BE2C (cell line): Measurements from ENCODE around the gene ADGRB3.

Source experiments
- DNase-seq: peaks from one replicate; pipeline ENCODE4 v3.0.0-alpha.2; 2020
- H3K27me3 ChIP-seq: fragments of 250-450 bp; sonication (Bioruptor Pico); 2 replicates; pipeline ENCODE4 v1.5.1; 2020; ENCODE audit warnings: mild to moderate bottlenecking
- H3K36me3 ChIP-seq: fragments of 250-450 bp; sonication (Bioruptor Pico); 2 replicates; pipeline ENCODE4 v1.5.1; 2020; ENCODE audit warnings: mild to moderate bottlenecking
- H3K4me1 ChIP-seq: fragments of 250-450 bp; sonication (Bioruptor Pico); 2 replicates; pipeline ENCODE4 v1.5.1; 2020
- H3K4me3 ChIP-seq: 2 replicates; pipeline ENCODE4 v1.5.1; 2011; ENCODE audit warnings: low read depth, low read length
- H3K9me3 ChIP-seq: fragments of 250-450 bp; sonication (Bioruptor Pico); 2 replicates; pipeline ENCODE4 v1.5.1; 2020
- CTCF ChIP-seq: IDR thresholded peaks from 2 replicates; pipeline ENCODE4 v1.5.1; 2012; ENCODE audit warnings: mild to moderate bottlenecking, low read depth, low read length

The ADGRB3 gene

DNA sequence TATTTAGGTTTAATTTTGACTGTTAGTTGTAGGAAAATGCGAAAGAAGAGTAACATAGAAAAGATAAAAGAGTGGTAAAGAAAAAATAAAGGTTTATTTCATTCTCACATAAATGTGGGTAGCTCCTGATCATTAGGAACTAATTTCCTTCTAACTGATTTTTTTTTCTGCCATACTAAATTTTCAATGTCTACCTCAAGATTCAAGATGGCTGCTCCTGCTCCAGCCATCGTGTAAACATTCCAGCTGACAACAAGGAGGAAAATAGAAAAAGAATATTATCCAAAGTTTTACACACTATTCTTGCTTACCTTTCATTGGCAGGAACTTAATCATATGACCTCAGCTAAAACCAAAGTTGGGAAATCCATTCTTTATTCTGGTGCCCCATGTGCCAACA is 673.5 kb downstream of the ADGRB3 start:
- DNase-seq: no peak
- no peaks in the 10 kb centered on the region for H3K27me3 ChIP-seq
- no peak overlapping the region for H3K4me3 ChIP-seq
- H3K4me1 ChIP-seq: no peaks in the 10 kb centered on the region
- H3K36me3 ChIP-seq: no peaks in the 10 kb centered on the region
- TF ChIP-seq CTCF: no peak
- no peaks in the 10 kb centered on the region for H3K9me3 ChIP-seq

- Histone ChIP-seq H3K4me3 (no peak overlapping the region), H3K9me3 (no peaks in the 10 kb centered on the region), H3K4me1 (no peaks in the 10 kb centered on the region), H3K36me3 (no peaks in the 10 kb centered on the region), H3K27me3 (no peaks in the 10 kb centered on the region)
- no peak for DNase-seq
- no peak; the same call in 1 of the 2 replicates for TF ChIP-seq CTCF
Measured at GRCh38 chr6:69311888-69312287, 676.8 kb downstream of the ADGRB3 start.

GRCh38 chr6:69314001-69314400 is 678.9 kb downstream of the ADGRB3 start:
- H3K27me3 ChIP-seq: no peaks in the 10 kb centered on the region
- no peaks in the 10 kb centered on the region for H3K9me3 ChIP-seq
- no peaks in the 10 kb centered on the region for H3K4me1 ChIP-seq
- no peak overlapping the region for H3K4me3 ChIP-seq
- no peak for TF ChIP-seq CTCF
- no peaks in the 10 kb centered on the region for H3K36me3 ChIP-seq
- no peak for DNase-seq

DNA sequence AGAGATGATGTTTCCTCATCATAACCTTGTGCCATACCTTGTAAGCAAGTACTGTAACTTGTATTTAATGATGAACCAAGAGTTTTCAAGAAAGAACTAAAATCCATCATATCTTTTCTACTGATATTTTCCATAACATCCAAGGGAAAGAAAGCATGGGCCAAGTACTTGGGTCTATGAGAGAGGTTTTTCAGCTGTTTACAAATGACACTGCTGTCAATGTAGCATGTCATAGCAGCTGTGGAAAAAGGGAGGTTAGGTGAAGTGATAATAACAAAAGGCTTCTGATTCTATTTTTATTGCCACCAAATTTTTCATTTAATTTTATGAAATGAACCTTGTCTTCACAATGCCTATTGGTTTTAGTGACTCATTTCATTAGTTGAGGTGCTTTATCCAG is 679.4 kb downstream of the ADGRB3 start:
- DNase-seq: no peak
- no peaks in the 10 kb centered on the region for H3K9me3 ChIP-seq
- no peaks in the 10 kb centered on the region for H3K4me1 ChIP-seq
- H3K27me3 ChIP-seq: no peaks in the 10 kb centered on the region
- no peak for TF ChIP-seq CTCF
- H3K36me3 ChIP-seq: no peaks in the 10 kb centered on the region
- no peak overlapping the region for H3K4me3 ChIP-seq

GRCh38 chr6:69331886-69332285 is 696.8 kb downstream of the ADGRB3 start:
- Histone ChIP-seq H3K27me3 (no peaks in the 10 kb centered on the region), H3K9me3 (no peaks in the 10 kb centered on the region), H3K4me3 (no peak overlapping the region), H3K4me1 (no peaks in the 10 kb centered on the region; the same call in 1 of the 2 replicates), H3K36me3 (0 out of 2 replicates have a peak, but pooled peaks cover 7% of the 10 kb centered on the region)
- DNase-seq: no peak
- no peak for TF ChIP-seq CTCF

- H3K36me3 ChIP-seq: no peaks in the 10 kb centered on the region; the same call in 1 of the 2 replicates
- TF ChIP-seq CTCF: no peak
- no peaks in the 10 kb centered on the region for H3K9me3 ChIP-seq
- H3K4me3 ChIP-seq: no peak overlapping the region
- DNase-seq: peak; percentile 18
- no peaks in the 10 kb centered on the region for H3K27me3 ChIP-seq
- H3K4me1 ChIP-seq: peaks cover 6% of the 10 kb centered on the region; the same call in 1 of the 2 replicates
Measured at GRCh38 chr6:69337311-69337710, 702.2 kb downstream of the ADGRB3 start.
